ENCODE data around the gene ANKS1B.

Gene ANKS1B

GRCh38 chr12:98780261-98780660 is 1204.5 kb downstream of the ANKS1B start:
- TF ChIP-seq, protein P1, sequence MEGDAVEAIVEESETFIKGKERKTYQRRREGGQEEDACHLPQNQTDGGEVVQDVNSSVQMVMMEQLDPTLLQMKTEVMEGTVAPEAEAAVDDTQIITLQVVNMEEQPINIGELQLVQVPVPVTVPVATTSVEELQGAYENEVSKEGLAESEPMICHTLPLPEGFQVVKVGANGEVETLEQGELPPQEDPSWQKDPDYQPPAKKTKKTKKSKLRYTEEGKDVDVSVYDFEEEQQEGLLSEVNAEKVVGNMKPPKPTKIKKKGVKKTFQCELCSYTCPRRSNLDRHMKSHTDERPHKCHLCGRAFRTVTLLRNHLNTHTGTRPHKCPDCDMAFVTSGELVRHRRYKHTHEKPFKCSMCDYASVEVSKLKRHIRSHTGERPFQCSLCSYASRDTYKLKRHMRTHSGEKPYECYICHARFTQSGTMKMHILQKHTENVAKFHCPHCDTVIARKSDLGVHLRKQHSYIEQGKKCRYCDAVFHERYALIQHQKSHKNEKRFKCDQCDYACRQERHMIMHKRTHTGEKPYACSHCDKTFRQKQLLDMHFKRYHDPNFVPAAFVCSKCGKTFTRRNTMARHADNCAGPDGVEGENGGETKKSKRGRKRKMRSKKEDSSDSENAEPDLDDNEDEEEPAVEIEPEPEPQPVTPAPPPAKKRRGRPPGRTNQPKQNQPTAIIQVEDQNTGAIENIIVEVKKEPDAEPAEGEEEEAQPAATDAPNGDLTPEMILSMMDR (IDR thresholded peaks at IDR 0.05; ENCODE audit: control insufficient read depth, insufficient read depth, low read depth, low read length, missing control alignments), result no peak
- no peak for DNase-seq (ENCODE audit: low read depth)
- no peak overlapping the region for H3K4me3 ChIP-seq (ENCODE audit: control insufficient read depth, low read depth, low read length)

DNA sequence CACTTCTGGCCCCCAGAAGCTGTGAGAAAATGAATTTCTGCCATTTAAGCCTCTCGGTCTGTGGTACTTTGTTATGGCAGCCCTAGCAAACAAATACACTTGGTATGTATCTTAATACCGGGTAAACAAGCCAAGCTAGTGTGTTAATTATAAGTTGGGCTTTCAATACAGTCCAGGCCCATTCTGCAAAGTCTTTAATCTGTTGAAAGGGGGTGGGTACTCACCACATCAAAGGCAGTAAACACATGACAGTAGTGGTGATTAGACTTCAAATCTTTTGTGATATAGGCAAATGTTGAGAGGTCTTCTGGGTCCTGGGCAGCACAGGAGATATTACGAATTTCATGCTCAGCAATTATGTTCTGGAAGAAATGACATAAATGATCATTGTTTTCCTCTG is 1211.9 kb downstream of the ANKS1B start:
- no peak for DNase-seq (ENCODE audit: low read depth)
- H3K4me3 ChIP-seq (ENCODE audit: control insufficient read depth, low read depth, low read length), result no peak overlapping the region
- TF ChIP-seq, protein P1 (IDR thresholded peaks at IDR 0.05; ENCODE audit: control insufficient read depth, insufficient read depth, low read depth, low read length, missing control alignments), result no peak

DNA sequence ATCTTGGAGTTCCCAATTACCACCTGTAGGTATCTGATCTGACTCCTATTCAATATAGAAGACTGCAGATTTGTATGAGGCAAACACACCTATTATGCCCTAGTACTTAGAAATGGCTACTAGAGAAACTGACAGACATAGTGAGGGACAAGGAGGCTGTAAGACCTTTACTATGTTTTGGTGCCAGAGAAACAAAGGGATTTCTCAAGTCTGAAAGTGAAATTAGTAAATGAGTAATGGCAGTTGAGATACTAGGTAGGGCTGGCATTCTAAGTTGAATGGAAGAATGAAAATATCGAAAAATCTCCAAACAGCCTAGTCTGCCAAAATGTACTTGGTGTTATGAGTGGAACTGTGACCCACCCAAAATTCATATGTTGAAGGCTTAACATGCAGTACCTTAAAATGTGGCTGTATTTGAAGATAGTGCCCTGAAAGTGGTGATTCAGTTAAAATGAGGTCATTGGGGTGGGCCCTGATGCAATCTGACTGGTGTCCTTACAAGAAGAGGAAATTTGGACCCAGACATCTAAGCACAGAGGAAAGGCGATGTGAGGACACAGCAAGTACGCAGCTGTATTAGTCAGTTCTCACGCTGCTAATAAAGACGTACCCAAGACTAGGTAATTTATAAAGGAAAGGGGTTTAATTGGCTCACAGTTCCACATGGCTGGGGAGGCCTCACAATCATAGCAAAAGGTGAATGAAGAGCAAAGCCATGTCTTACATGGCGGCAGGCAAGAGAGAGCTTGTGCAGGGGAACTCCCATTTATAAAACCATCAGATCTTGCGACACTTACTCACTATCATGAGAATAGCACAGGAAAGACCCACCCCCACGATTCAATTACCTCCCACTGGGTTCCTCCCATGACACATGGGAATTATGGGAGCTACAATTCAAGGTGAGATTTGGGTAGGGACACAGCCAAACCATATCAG is 1212.7 kb downstream of the ANKS1B start:
- TF ChIP-seq, protein P1 (IDR thresholded peaks at IDR 0.05; ENCODE audit: control insufficient read depth, insufficient read depth, low read depth, low read length, missing control alignments), result no peak
- no peak overlapping the region for H3K4me3 ChIP-seq (ENCODE audit: control insufficient read depth, low read depth, low read length)
- DNase-seq (ENCODE audit: low read depth), result no peak

- H3K4me3 ChIP-seq (ENCODE audit: control insufficient read depth, low read depth, low read length), result no peak overlapping the region
- TF ChIP-seq, protein P1 (IDR thresholded peaks at IDR 0.05; ENCODE audit: control insufficient read depth, insufficient read depth, low read depth, low read length, missing control alignments), result no peak
- no peak for DNase-seq (ENCODE audit: low read depth)
Observed at GRCh38 chr12:98770230-98770629, 1214.5 kb downstream of the ANKS1B start.

GRCh38 chr12:98769068-98769467 is 1215.7 kb downstream of the ANKS1B start:
- no peak for DNase-seq (ENCODE audit: low read depth)
- no peak overlapping the region for H3K4me3 ChIP-seq (ENCODE audit: control insufficient read depth, low read depth, low read length)
- TF ChIP-seq, protein P1 (IDR thresholded peaks at IDR 0.05; ENCODE audit: control insufficient read depth, insufficient read depth, low read depth, low read length, missing control alignments), result no peak

DNA sequence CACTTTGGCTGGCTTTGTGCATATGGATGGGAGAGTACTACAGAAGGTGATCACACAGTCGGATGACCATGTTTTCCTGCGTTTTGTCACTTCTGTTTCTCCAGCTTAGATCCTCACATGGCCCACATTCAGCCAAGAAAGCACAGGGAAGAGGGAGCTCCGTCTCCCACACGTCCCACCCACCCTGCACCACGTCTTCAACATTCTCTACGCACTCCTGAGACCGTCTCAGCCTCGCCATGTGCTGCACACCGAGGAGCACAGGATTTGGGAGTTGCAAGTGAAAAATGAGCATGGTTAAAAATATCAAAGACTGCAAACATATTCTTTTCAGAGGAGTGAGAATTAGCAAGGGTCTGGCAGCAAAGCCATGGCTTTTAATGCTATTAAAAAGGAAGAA is 1217.5 kb downstream of the ANKS1B start:
- TF ChIP-seq, protein P1 (IDR thresholded peaks at IDR 0.05; ENCODE audit: control insufficient read depth, insufficient read depth, low read depth, low read length, missing control alignments), result no peak
- no peak for DNase-seq (ENCODE audit: low read depth)
- H3K4me3 ChIP-seq (ENCODE audit: control insufficient read depth, low read depth, low read length), result no peak overlapping the region

All from AG09309 (cell line).